IgD-negative memory B cell (primary cell): ENCODE data around the gene ABHD14A. TPM values are rescaled to one million over a fixed set of nuclear protein-coding genes. Genes with fewer than 3 reads are reported as not detected.

ENCODE experiments used
- H3K27ac Mint-ChIP-seq, 3 donors: one replicate each; pipeline ENCODE4 v1.8.0; 2020 to 2022; ENCODE audit warnings: mild to moderate bottlenecking in 3 of 3, mixed read lengths in 3 of 3, moderate library complexity in 1 of 3
- H3K27me3 Mint-ChIP-seq: one replicate; pipeline ENCODE4 v1.8.0; 2021; ENCODE audit warnings: mixed read lengths
- H3K36me3 Mint-ChIP-seq: one replicate; pipeline ENCODE4 v1.8.0; 2020; ENCODE audit warnings: mild to moderate bottlenecking, mixed read lengths
- H3K4me1 Mint-ChIP-seq, 3 donors: one replicate each; pipeline ENCODE4 v1.8.0; 2020 to 2022; ENCODE audit warnings: mixed read lengths in 3 of 3, mild to moderate bottlenecking in 1 of 3
- H3K4me3 Mint-ChIP-seq, 4 donors: one replicate each; pipeline ENCODE4 v1.8.0; 2020 to 2022; ENCODE audit warnings: mild to moderate bottlenecking in 4 of 4, mixed read lengths in 4 of 4, moderate library complexity in 3 of 4
- H3K9me3 Mint-ChIP-seq, 3 donors: one replicate each; pipeline ENCODE4 v1.8.0; 2020 to 2021; ENCODE audit warnings: mixed read lengths in 3 of 3, mild to moderate bottlenecking in 1 of 3
- polyA plus RNA-seq: library from polyadenylated mRNA; unstranded; fragments of 300-500 nt; fragmentation: Illumina TruSeq; gene quantifications from one replicate; pipeline ENCODE4 v1.2.3, GENCODE V29; 2021

ABHD14A gene
- polyA plus RNA-seq, 1 donor from 2014 or later = 61.6 TPM

- peaks cover 6 to 17% (median 14%) of the 10 kb centered on the region in 3 donors for H3K4me1 Mint-ChIP-seq
- H3K9me3 Mint-ChIP-seq = no peaks in the 10 kb centered on the region
- no peaks in the 10 kb centered on the region for H3K36me3 Mint-ChIP-seq
- peak overlapping the region in 2 of 3 donors; percentile 4 to 10 for H3K27ac Mint-ChIP-seq
- no peaks in the 10 kb centered on the region for H3K27me3 Mint-ChIP-seq
- H3K4me3 Mint-ChIP-seq = peak overlapping the region; percentile 41 to 83 (median 68)
These were observed 5.8 kb upstream of the ABHD14A start for GRCh38 chr3:51968883-51969678.

- peaks cover 9 to 20% (median 16%) of the 10 kb centered on the region in 3 donors for H3K4me1 Mint-ChIP-seq
- peak overlapping the region in 1 of 4 donors; percentile 67 for H3K4me3 Mint-ChIP-seq
- H3K36me3 Mint-ChIP-seq = no peaks in the 10 kb centered on the region
- H3K27ac Mint-ChIP-seq = no peak overlapping the region
- no peaks in the 10 kb centered on the region for H3K9me3 Mint-ChIP-seq
- H3K27me3 Mint-ChIP-seq = no peaks in the 10 kb centered on the region
These were observed 5.0 kb upstream of the ABHD14A start for GRCh38 chr3:51969841-51970240.

DNA sequence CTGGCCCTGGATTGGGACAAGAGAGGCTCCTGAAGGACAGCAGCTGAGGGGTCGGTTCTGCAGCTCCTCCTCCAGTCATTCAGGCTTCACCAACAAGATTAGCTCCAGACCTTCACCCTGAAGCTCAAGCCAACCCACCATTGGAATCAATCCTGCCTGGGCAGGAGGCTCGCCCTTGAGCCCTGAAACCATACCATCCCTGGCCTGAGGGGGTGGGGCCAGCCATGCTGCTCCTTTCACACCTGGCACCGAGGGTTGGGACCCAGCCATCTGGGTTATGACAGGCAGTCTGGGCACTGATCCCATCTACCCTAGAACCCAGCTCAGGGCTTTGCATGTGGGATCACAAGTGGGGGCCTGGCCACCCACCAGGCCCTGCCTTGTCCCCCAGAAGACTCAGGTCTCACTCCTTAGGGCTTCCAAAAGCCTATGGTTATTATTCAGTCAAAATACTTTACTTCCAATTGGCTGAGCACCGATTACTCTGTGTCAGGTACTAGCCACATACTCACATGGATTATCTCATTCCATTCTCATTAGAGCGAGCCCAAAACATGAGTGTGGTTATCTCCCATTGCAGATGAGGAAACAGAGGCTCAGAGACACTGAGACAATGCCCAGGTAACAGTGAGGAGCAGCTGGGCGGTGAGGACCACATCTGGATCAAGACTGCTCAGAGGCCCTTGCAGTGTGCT is 4.1 kb upstream of the ABHD14A start:
- H3K4me3 Mint-ChIP-seq = peak overlapping the region in 2 of 4 donors; percentile 29 to 67
- peak overlapping the region in 1 of 3 donors; percentile 79 for H3K27ac Mint-ChIP-seq
- H3K36me3 Mint-ChIP-seq = no peaks in the 10 kb centered on the region
- peaks cover 15 to 27% (median 22%) of the 10 kb centered on the region in 3 donors for H3K4me1 Mint-ChIP-seq
- no peaks in the 10 kb centered on the region for H3K27me3 Mint-ChIP-seq
- no peaks in the 10 kb centered on the region for H3K9me3 Mint-ChIP-seq

DNA sequence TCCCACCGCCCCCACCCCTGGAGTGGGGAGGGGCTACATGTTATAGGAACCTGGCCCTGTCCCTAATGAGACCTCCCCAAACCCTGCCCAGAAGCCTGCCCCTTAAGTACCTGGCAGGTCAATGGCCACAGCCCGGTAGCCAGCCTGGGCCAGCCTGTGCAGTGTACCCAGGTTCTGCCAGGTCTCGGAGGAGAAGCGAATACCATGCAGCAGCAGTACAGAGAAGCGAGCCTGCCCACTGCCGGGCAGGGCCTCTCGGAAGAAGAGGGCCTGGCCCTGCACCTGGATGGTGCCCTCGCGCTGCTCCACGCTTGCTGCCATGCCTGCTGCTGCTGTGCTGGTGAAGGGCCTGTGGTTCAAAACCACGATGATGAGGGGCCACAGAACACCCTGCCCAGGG is 3.5 kb upstream of the ABHD14A start:
- no peaks in the 10 kb centered on the region for H3K9me3 Mint-ChIP-seq
- peak overlapping the region in 1 of 4 donors; percentile 67 for H3K4me3 Mint-ChIP-seq
- H3K36me3 Mint-ChIP-seq = no peaks in the 10 kb centered on the region
- peak overlapping the region in 1 of 3 donors; percentile 79 for H3K27ac Mint-ChIP-seq
- peaks cover 15 to 27% (median 22%) of the 10 kb centered on the region in 3 donors for H3K4me1 Mint-ChIP-seq
- no peaks in the 10 kb centered on the region for H3K27me3 Mint-ChIP-seq

DNA sequence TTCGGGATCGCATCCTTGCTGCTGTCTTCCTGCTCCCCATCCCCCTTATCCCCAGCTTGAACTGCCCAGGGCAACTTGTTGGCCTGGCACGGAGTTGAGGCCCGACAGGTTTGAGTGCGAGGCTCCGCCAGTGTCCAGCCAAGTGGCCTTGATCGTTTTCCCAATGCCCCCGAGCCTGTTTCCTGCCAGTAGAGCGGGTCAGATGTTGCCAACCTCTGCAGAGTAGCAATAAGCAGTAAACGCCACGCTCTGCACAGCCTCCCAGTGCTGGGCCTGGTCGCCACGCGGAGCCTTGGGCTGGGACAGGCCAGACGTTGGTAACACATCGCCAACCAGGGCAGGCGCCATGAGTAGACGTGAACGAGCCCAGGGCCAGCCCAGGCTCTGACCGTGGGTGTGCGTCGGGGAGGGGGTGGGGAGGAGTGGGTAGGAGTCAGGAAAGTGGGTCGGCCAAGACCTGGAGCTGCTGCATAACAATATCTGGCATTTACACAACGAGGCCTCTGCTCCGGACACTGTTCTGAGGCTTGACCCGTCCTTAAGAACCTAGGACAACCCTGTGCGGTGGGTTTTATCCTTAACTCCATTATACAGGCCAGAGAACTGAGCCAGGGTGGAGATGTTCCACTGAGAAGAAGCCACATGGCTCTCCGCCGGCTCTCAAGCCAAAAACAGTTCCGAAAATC is 444 bp upstream of the ABHD14A start:
- H3K4me3 Mint-ChIP-seq = peak overlapping the region; percentile 82 to 97 (median 96)
- H3K36me3 Mint-ChIP-seq = no peaks in the 10 kb centered on the region
- no peaks in the 10 kb centered on the region for H3K27me3 Mint-ChIP-seq
- H3K4me1 Mint-ChIP-seq = peaks cover 13 to 29% (median 23%) of the 10 kb centered on the region in 3 donors
- H3K27ac Mint-ChIP-seq = peak overlapping the region; percentile 91 to 95 (median 94)
- no peaks in the 10 kb centered on the region for H3K9me3 Mint-ChIP-seq

- Mint-ChIP-seq H3K27ac (peak overlapping the region; percentile 1 to 83 (median 14)), H3K27me3 (no peaks in the 10 kb centered on the region), H3K36me3 (no peaks in the 10 kb centered on the region), H3K9me3 (no peaks in the 10 kb centered on the region), H3K4me3 (peak overlapping the region; percentile 82 to 98 (median 94)), H3K4me1 (peaks cover 12 to 24% (median 22%) of the 10 kb centered on the region in 3 donors)
These were observed 1.1 kb downstream of the ABHD14A start for GRCh38 chr3:51975852-51976549.

DNA sequence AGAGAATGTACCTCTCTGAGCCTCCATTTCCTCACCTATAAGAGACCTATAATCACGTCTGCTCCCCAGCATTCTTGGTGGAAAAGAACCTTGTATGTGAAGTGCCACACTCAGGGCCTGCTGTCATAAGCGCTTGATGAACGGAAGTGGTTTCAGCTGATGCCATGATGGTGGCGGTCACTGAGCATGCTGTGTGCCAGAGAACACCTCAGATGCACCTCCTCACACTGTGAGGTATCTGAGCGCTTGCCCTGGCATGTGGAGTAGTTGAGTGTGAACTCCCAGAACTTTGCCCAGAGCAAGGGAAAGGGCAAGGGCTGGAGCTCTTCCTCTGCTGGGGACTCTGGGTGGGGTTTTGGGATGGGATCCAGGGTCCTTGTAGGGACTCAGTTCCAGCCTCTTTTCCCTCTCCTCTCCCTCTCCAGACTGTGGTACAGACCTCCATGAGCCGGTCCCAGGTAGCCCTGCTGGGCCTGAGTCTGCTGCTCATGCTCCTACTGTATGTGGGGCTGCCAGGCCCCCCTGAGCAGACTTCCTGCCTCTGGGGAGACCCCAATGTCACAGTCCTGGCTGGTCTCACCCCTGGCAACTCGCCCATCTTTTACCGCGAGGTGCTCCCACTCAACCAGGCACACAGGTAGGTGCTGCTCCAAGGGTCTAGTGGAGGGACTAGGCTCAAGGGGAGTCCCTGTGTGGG is 2.7 kb downstream of the ABHD14A start:
- peak overlapping the region in 2 of 3 donors; percentile 14 to 42 for H3K27ac Mint-ChIP-seq
- no peaks in the 10 kb centered on the region for H3K27me3 Mint-ChIP-seq
- H3K4me3 Mint-ChIP-seq = peak overlapping the region in 2 of 4 donors; percentile 51 to 82

GRCh38 chr3:51978143-51978502 is 3.3 kb downstream of the ABHD14A start:
- H3K4me1 Mint-ChIP-seq = peaks cover 16 to 28% (median 22%) of the 10 kb centered on the region in 3 donors
- H3K27ac Mint-ChIP-seq = no peak overlapping the region
- no peaks in the 10 kb centered on the region for H3K27me3 Mint-ChIP-seq
- H3K4me3 Mint-ChIP-seq = peak overlapping the region in 1 of 4 donors; percentile 82
- H3K9me3 Mint-ChIP-seq = no peaks in the 10 kb centered on the region
- no peaks in the 10 kb centered on the region for H3K36me3 Mint-ChIP-seq

More for the DNA sequence above, 2.7 kb downstream of the ABHD14A start:
- Mint-ChIP-seq H3K9me3 (no peaks in the 10 kb centered on the region), H3K4me1 (peaks cover 14 to 27% (median 22%) of the 10 kb centered on the region in 3 donors), H3K36me3 (no peaks in the 10 kb centered on the region)

- Mint-ChIP-seq H3K9me3 (no peaks in the 10 kb centered on the region), H3K4me1 (peaks cover 12 to 26% (median 15%) of the 10 kb centered on the region in 3 donors), H3K4me3 (no peak overlapping the region)
These were observed 5.4 kb downstream of the ABHD14A start for GRCh38 chr3:51980253-51980652.

GRCh38 chr3:51982352-51982837 is 7.5 kb downstream of the ABHD14A start:
- peak overlapping the region; percentile 68 to 93 (median 92) for H3K4me3 Mint-ChIP-seq

More at GRCh38 chr3:51980253-51980652, 5.4 kb downstream of the ABHD14A start:
- Mint-ChIP-seq H3K36me3 (no peaks in the 10 kb centered on the region), H3K27ac (no peak overlapping the region), H3K27me3 (no peaks in the 10 kb centered on the region)

GRCh38 chr3:51982838-51983577 is 8.1 kb downstream of the ABHD14A start, which contains the start of gene ACY1:
Gene ACY1, plus strand, starts transcription at chr3:51983535. Its CDS starts 530 bp downstream, at chr3:51984065.
- Mint-ChIP-seq H3K27me3 (no peaks in the 10 kb centered on the region), H3K27ac (peak within 1 kb of the TSS; percentile 80 to 94 (median 85)), H3K9me3 (no peaks in the 10 kb centered on the region), H3K36me3 (no peaks in the 10 kb centered on the region), H3K4me1 (peaks cover 3 to 13% (median 9%) of the 10 kb centered on the region in 3 donors), H3K4me3 (peak within 1 kb of the TSS; percentile 68 to 93 (median 92))

More at GRCh38 chr3:51982352-51982837, 7.5 kb downstream of the ABHD14A start:
- H3K36me3 Mint-ChIP-seq = no peaks in the 10 kb centered on the region
- H3K27ac Mint-ChIP-seq = peak overlapping the region; percentile 4 to 94 (median 85)
- H3K4me1 Mint-ChIP-seq = peaks cover under 1 to 14% (median 9%) of the 10 kb centered on the region in 3 donors
- no peaks in the 10 kb centered on the region for H3K27me3 Mint-ChIP-seq
- H3K9me3 Mint-ChIP-seq = no peaks in the 10 kb centered on the region

DNA sequence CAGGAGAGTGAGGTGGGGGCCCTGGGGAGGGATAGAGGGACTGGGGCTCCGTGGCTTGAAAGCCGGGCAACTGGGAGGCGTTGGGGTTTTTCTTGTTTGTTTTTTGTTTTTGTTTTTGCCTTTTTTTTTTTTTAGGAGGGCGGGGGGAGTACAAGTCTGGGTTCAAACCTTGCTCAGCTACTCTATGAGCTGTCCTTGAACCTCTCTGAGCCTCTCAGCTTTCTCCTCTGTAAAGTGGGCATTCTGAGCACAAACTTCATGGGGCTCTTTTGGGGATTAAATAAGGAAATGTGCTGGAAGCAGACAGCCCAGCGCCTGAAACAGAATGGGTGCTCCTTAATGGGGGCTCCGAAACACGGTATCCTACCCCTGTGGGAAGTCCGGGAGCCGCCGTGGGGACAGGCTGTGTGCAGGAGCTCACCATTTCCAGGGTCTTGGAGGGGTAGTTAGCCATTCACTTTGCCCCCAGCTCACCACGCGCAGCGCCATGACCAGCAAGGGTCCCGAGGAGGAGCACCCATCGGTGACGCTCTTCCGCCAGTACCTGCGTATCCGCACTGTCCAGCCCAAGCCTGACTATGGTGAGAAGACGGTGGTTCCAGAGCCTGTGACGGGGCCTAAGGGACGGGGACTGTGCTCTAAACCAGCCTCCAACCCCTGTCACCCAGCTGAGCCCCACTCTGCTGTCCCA is 8.9 kb downstream of the ABHD14A start:
- Mint-ChIP-seq H3K9me3 (no peaks in the 10 kb centered on the region), H3K36me3 (no peaks in the 10 kb centered on the region), H3K4me1 (peaks cover 3 to 13% (median 9%) of the 10 kb centered on the region in 3 donors), H3K27me3 (no peaks in the 10 kb centered on the region), H3K4me3 (peak overlapping the region; percentile 68 to 93 (median 92)), H3K27ac (peak overlapping the region; percentile 80 to 89 (median 85))
